Endothelial cell of hepatic sinusoid (primary cell): Measurements from ENCODE around the gene EML1.

Experiments
- in situ Hi-C: cut with HindIII; loops from 2 replicates; pipeline ENCODE4 v1.10.0; 2017; ENCODE audit warnings: low sequenced_read_pairs

The EML1 gene

GRCh38 chr14:99855271-99855670, 62.1 kb downstream of the EML1 start:
- in situ Hi-C loops: no loop called here

DNA sequence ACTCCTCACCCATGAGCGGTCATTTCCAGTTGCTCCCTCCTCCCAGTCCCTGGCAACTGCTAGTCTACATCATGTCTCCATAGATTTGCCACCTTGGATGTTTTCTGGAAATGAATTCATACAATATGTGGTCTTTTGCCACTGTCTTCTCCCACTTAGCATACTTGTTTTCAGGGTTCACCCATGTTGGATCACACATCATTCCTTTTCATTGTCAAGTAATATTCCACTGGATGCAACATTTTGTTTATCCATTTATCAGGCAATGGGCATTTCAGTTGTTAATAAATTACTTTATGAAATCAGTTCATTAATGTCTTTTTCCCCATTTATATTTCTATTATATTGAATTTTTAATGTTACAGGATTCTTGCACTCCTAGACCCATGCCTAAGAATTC, 64.3 kb downstream of the EML1 start:
- in situ Hi-C loops: no loop called here

DNA sequence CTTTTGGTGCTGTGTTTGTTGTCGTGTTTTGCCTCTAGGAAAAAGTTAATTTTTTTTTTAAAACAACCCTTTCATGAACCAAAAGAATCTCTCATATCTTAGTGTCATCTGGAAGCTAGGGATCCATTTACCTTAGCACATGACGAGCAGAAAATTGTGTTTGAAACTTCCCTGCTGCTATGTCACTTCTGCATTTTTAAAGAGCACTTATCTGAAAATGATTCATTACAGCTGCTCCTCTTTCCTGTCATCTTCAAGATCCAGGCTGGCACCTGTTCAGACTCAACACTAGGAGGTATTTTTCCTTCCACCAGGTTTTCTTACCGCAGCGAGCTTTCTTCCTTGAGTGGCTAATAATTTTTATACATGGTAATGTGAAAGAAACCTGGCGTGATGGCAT, 67.0 kb downstream of the EML1 start:
- in situ Hi-C loops: no loop called here

DNA sequence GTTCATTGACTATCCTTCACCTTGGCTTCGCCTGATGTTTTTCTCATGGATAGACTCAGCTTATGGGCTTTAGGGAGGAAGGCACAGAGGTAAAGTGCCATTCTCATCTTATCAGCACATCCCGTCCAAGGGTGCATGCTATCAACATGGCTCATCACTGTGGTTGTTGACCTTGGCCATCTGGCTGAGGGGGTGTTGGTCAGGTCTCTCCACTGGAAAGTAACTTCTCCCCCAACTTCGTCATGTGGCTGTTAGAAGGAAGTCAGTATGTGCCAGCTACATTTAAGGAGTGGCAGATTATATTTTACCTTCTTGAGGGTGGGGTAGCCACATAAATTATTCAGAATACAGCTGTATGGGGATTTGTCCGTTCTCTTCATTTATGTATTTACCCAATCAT, 68.9 kb downstream of the EML1 start:
- in situ Hi-C loops: no loop called here

- in situ Hi-C loops: no loop called here
Measured at GRCh38 chr14:99863059-99863458, 69.8 kb downstream of the EML1 start.

GRCh38 chr14:99865408-99865807, 72.2 kb downstream of the EML1 start:
- in situ Hi-C loops: no loop called here

- in situ Hi-C loops: loop anchor here (5.0 kb wide), 2 partner anchors 52 to 148 kb away; no protein-coding TSS in a partner anchor
Measured at GRCh38 chr14:99870617-99871016, 77.4 kb downstream of the EML1 start.

DNA sequence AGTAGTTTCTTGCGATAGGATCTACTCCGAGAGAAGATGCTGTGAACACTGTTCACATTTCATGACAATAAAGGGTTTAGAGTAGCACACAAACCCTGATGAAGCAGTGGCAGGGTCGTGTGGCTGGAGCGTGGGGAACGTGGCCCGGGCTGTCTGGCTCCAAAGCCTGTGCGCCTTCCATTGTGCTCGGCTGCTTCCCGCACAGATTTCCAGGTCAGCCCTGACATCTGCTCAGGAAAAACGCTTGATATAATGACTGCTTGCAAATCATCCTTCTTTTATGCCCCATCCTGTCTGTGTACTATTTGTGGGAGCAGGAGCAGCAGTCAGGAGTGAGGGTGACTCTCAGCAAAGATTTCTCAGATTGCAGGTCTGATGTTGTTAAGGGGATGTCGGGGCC, 78.6 kb downstream of the EML1 start:
- in situ Hi-C loops: loop anchor here (5.0 kb wide), 2 partner anchors 51 to 149 kb away; no protein-coding TSS in a partner anchor

DNA sequence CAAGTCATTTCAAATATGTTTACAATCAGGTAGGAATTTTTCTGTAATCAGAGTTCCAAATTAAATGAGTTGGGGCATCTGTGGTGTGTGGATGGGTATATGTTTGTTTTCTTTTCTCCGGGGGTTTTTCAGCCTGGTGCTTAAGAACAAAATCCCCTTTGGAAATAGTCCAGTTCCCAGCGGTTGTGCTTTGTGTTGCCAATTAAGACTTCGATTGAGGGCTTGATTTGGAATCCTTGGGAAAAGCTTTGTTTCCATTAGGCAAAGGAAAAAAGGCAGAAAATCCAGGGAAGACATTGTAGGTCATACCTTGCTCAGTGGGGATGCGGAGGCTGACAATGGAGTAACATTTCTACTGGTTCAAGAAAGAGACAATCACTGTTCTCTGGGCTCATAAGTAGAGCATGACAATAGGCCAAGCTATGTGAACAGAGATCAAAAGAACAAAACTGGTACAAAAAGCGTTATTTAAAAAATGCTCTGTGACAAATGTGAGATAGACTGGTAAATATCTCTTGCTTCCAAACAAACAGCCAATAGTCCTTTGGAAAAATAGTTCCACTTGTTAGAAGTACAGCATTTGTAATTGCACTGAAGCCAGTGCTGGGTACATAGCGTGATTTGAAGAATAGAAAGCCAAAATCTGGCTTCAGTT, 79.7 kb downstream of the EML1 start:
- in situ Hi-C loops: loop anchor here (5.0 kb wide), 2 partner anchors 49 to 151 kb away; no protein-coding TSS in a partner anchor

- in situ Hi-C loops: loop anchor here (5.0 kb wide), 2 partner anchors 49 to 151 kb away; no protein-coding TSS in a partner anchor
Measured at GRCh38 chr14:99873653-99874052, 80.4 kb downstream of the EML1 start.

- in situ Hi-C loops: loop anchor here (5.0 kb wide), 2 partner anchors 48 to 152 kb away; no protein-coding TSS in a partner anchor
Measured at GRCh38 chr14:99874306-99874705, 81.1 kb downstream of the EML1 start.

GRCh38 chr14:99875421-99875820, 82.2 kb downstream of the EML1 start:
- in situ Hi-C loops: no loop called here

- in situ Hi-C loops: no loop called here
Measured at GRCh38 chr14:99875836-99876235, 82.6 kb downstream of the EML1 start.

DNA sequence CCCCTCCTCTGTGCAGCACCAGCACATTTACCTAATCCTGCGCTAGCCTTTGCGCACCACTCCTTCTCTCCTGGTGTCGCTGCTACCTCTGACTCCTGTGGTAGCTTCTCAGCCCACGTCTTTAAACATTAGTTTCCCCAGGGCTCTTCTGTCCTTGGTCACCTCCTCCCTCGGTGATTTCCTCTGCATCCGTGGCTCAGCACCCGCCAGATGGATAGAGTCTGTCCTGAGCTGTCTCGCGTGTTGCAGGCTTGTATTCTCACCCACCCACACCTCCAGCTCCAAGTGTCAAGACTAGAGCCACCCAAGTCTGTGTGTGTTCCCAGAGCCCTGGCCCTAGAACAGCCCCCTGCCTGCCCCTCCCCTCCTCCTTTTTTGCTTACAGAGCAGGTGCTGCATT, 83.2 kb downstream of the EML1 start:
- in situ Hi-C loops: no loop called here

GRCh38 chr14:99878563-99878962, 85.3 kb downstream of the EML1 start:
- in situ Hi-C loops: no loop called here

GRCh38 chr14:99879401-99880295, 86.4 kb downstream of the EML1 start:
- in situ Hi-C loops: no loop called here

DNA sequence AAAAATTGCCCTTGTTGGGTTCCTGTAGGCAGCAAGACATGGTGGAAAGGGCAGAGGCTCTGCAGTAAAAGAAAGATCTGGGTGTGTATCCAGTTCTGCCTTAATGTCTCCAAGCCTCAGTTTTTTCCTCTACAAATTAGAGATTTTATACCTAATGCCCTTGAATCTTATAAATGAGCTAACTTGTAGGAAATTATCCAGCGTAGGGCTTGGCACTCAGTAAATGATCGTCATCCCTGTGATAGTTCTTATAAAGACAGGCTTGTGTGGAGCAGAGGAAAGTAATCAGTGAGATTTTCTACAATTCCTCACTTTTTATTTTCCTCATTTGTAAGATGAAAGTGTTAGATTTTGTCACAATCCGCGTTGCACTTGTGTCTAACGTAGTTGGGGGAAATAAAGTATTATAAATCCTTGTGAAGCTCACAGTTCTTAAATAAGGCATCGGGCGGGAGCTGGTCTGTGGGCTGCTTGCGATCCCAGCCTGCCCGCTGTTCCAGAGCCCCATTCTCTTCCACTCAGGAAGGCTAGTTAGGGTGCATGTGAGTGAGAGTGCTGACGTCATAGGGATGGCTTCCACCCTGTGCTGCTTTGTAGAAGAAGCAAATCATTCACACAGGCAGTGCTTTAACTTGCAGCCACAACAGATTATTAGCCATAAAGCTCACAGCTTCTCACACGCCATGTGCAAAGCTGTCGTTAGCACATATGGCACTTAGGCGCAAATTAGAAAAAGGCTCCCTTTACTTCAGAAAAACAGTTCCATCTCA, 87.6 kb downstream of the EML1 start:
- in situ Hi-C loops: no loop called here

GRCh38 chr14:99883866-99884650, 90.8 kb downstream of the EML1 start:
- in situ Hi-C loops: no loop called here

GRCh38 chr14:99884834-99885648, 91.8 kb downstream of the EML1 start:
- in situ Hi-C loops: no loop called here

- in situ Hi-C loops: no loop called here
Measured at GRCh38 chr14:99885649-99885958, 92.4 kb downstream of the EML1 start.
